Motor neuron (in vitro differentiated cells): ENCODE measurements around the gene GBP3. TPM values are rescaled to one million over a fixed set of nuclear protein-coding genes. Genes with fewer than 3 reads are reported as not detected.
"Not testable (repeated sequence)": the region's sequence is repeated elsewhere in the genome, so short reads cannot be mapped to it uniquely, and the experiment has no call there.

Source experiments
- ATAC-seq, 8 experiments: fragments of 200-7000 bp; cut with Tn5 transposase; replicated peaks in 6 of 8; 2 replicates each; pipeline ENCODE4 v1.8.0; 2021; ENCODE audit warnings: mild to moderate bottlenecking in 8 of 8, moderate library complexity in 8 of 8
- H3K27ac ChIP-seq, 2 donors: fragments of 250-450 bp; sonication (Bioruptor Pico); 2 replicates each; pipeline ENCODE4 v1.9.0; 2021; ENCODE audit warnings: antibody characterized with exemption in 2 of 2, mild to moderate bottlenecking in 2 of 2, moderate library complexity in 1 of 2
- H3K4me1 ChIP-seq, 2 donors: fragments of 250-450 bp; sonication (Bioruptor Pico); replicated peaks in 1 of 2; 2 replicates each; pipeline ENCODE4 v1.6.1; 2021; ENCODE audit warnings: antibody characterized with exemption in 2 of 2, mild to moderate bottlenecking in 2 of 2, moderate library complexity in 1 of 2
- H3K4me3 ChIP-seq, 5 donors: fragments of 250-450 bp; sonication (Bioruptor Pico); 2 replicates each; pipeline ENCODE4 v1.9.0; 2021; ENCODE audit warnings: antibody characterized with exemption in 5 of 5, mild to moderate bottlenecking in 5 of 5, moderate library complexity in 4 of 5
- WGBS, 10 experiments: fragments of 450-650 bp; shearing (Covaris generic); methylation state at CpG; one replicate each; pipeline ENCODE4 v1.0.0; 2022; 5-methylcytosine and 5-hydroxymethylcytosine counted together
- in situ Hi-C, 9 experiments: fragments of 400-800 bp; cut with MboI; loops; one replicate each; pipeline ENCODE4 v1.15.0; 2021; ENCODE audit warnings: low sequenced_read_pairs in 9 of 9, low pct_unique_long_range_greater_than_20kb in 2 of 9; ENCODE audit not compliant: unreplicated experiment in 9 of 9
- total RNA-seq, 8 experiments: library from RNA; unstranded; fragments of 300-600 nt; gene quantifications; 2 replicates each; pipeline versions ENCODE4 v1.2.3 to v1.2.4, GENCODE V29; 2022

Gene GBP3
- total RNA-seq, 8 experiments from 2014 or later: 0.09 to 44.5 (median 1.8) TPM

DNA sequence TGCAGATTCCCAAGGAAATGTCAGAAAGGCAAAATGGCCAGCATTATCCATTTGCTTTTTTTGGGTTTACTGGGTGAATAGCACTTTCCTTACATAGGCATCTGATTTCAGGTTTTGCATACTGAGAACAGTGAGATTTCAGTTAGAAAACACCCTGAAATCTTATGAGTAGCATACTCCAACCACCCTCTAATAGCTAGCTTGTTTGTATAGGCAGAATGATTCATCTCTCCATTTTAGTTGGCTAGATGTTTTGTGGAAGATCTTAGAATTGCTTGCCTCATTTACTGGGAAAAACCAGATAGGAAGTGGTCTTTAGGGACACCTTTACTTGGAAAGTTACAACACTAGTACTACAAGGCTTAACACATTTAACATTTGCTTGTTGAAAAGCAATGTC, 40.6 kb downstream of the GBP3 start:
- no peak for ATAC-seq
- in situ Hi-C loops: no loop called here
- Histone ChIP-seq H3K4me3 (no peak overlapping the region), H3K27ac (no peak overlapping the region), H3K4me1 (peaks cover 0 to 13% of the 10 kb centered on the region in 2 donors)

GRCh38 chr1:88981506-88981905, 41.2 kb downstream of the GBP3 start:
- H3K27ac ChIP-seq, H3K4me3 ChIP-seq, ATAC-seq, in situ Hi-C loops: not testable (repeated sequence)
- 78 to 100% (median 98%) methylated on average over 1 to 2 of the region's 2 CpGs for WGBS, 10 experiments
- H3K4me1 ChIP-seq: peaks cover 0 to 13% of the 10 kb centered on the region in 2 donors

GRCh38 chr1:88980870-88981269, 41.8 kb downstream of the GBP3 start:
- H3K4me3 ChIP-seq: no peak overlapping the region
- in situ Hi-C loops: no loop called here
- peaks cover 0 to 13% of the 10 kb centered on the region in 2 donors for H3K4me1 ChIP-seq
- no peak overlapping the region for H3K27ac ChIP-seq
- 25 to 100% (median 91%) methylated on average over 1 of the region's 1 CpG; no CpG with 5 or more reads in 1 of the 10 experiments for WGBS, 10 experiments
- no peak for ATAC-seq

DNA sequence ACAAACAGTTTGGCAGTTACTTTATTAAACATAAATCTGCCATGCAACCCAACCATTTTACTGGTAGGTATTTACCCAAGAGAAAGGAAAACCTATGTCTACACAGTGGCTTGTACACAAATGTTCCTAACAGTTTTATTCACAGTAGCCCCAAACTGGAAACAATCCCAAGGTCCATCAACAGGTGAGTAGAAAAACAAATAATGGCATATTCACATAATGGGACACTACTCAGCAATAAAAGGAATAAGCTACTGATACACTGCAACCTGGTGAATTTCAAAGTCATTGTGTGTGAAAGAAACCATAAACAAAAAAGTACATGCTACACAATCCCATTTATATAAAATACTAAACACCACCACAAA, 42.9 kb downstream of the GBP3 start:
- in situ Hi-C loops: no loop called here
- peaks cover 0 to 4% of the 10 kb centered on the region in 2 donors for H3K4me1 ChIP-seq

DNA sequence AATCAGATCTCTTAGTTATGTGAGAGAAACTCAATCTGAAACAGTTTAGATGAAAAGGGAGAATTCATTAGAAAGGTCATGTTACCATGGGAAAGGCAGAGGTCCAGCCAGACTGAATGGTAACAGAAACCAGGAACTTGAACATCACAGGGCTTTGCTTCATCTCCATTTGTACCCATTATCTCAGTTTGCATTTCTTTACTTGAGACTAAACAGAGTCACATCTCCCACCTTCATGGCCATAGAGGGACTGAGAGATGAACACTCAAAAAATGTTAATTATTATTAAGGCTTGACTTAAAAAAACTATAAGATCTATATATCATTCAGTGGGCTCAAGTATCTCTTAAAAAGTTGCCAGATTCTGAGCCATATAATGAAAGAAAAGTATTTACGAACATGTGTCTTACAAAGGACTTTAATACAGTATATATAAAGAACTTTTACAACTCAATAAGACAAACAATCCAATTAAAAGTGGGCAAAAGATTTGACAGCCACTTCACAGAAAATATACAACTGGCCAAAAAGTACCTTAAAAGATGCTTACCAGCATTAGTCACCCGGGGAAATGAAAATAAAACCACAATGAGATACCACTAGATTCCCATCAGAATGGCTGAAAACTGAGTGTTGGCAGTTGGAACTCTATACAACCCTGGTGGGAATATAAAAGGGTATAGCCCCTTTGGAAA, 43.5 kb downstream of the GBP3 start:
- in situ Hi-C loops: no loop called here
- Histone ChIP-seq H3K27ac (no peak overlapping the region), H3K4me3 (no peak overlapping the region), H3K4me1 (no peaks in the 10 kb centered on the region)
- no peak for ATAC-seq
- 60 to 100% (median 98%) methylated on average over 1 to 2 of the region's 2 CpGs for WGBS, 10 experiments

More for the DNA sequence above, 42.9 kb downstream of the GBP3 start:
- H3K4me3 ChIP-seq: no peak overlapping the region
- no peak for ATAC-seq
- H3K27ac ChIP-seq: no peak overlapping the region

DNA sequence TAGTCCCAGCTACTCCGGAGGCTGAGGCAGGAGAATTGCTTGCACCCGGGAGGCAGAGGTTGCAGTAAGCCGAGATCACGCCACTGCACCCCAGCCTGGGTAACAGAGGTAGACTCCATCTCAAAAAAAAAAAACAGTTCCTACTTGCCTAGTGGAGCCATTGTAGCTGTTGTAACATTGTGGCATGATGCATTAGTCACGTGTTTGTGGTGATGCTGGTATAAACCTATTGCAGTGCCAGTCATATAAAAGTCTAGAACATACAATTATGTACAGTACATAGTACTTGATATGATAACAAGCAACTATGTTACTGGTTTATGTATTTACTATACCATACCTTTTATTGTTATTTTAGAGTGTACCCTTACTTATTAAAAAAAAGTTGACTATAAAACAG, 46.4 kb downstream of the GBP3 start:
- Histone ChIP-seq H3K27ac (no peak overlapping the region), H3K4me3 (no peak overlapping the region), H3K4me1 (no peaks in the 10 kb centered on the region)
- WGBS, 10 experiments: 97 to 100% (median 100%) methylated on average over 1 to 5 of the region's 5 CpGs; no CpG with 5 or more reads in 2 of the 10 experiments
- ATAC-seq: no peak
- in situ Hi-C loops: no loop called here

DNA sequence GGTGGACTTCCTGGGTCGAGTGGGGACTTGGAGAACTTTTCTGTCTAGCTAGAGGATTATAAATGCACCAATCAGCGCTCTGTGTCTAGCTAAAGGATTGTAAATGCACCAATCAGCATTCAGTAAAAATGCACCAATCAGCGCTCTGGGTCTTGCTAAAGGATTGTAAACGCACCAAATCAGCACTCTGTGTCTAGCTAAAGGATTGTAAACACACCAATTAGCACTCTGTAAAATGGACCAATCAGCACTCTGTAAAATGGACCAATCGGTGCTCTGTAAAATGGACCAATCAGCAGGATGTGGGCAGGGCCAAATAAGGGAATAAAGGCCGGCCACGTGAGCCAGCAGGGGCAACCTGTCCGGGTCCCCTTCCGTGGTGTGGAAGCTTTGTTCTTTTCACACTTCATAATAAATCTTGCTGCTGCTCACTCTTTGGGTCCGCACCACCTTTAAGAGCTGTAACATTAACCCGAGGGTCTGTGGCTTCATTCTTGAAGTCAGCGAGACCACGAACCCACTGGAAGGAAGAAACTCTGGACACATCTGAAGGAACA, 48.0 kb downstream of the GBP3 start:
- ATAC-seq, in situ Hi-C loops, H3K27ac ChIP-seq, H3K4me3 ChIP-seq, H3K4me1 ChIP-seq: not testable (repeated sequence)
- WGBS, 10 experiments: 75 to 100% (median 95%) methylated on average over 2 to 13 of the region's 13 CpGs

DNA sequence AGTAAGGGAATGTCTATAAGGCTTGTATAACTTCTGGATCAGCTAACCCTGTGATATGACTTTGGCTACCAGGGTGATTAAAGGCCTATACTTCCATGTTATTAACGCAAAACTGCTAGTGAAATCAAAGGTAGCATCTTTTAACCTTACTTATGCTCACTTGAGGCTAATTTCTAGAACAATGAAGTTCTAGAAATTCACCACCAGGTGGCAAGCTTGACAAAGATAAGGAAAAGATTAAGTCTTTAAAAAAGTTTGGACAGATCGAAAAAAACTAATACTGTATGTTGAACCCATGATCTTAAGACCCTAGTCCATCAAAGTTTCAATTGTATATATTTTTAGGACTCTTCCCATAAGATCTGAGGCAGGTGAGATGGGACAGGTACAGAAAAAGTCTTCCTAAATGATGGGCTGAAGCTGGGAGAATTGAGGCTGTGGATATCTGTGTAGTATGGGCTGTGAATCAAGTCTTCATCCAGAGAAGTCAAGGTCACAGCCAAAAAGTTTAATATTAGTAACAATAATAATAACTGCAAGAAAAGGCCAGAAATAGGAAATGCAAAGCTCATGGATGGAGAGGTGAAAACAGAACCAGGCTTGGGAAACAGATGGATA, 49.0 kb downstream of the GBP3 start:
- no peak overlapping the region for H3K27ac ChIP-seq
- no peak overlapping the region for H3K4me3 ChIP-seq
- no peaks in the 10 kb centered on the region for H3K4me1 ChIP-seq
- in situ Hi-C loops: no loop called here
- 20 to 93% (median 80%) methylated on average over 1 to 2 of the region's 2 CpGs; no CpG with 5 or more reads in 1 of the 10 experiments for WGBS, 10 experiments
- peak in 3 of 8 experiments; percentile 39 to 52 (median 47) for ATAC-seq

DNA sequence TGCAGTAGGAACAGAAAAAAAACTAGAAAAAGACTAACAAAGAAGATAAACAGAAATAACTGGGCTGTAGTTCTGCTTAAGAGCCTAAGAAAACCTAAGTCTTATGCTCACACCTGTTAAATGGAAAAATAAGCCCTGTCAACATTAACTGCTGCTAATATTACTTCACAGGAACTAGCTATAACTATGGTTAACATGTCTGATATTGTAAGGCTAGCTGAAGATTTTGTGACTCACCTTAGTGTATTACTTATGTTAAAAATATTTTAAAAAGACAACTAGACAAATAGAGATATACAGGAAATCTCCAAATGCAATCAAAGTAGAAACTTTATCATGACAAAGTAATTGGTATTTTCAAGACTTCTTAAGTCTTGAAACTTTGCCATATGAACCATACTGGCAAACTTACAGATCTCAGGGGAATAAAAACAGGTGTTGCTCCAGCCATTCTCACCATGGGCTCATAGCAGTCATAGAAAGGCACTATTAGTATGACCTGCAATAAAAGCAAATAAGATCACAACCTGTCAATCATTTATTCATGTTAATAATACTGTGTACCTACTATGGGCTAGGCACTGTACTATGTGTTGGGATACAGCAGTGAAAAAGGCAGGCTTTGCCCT, 60.9 kb downstream of the GBP3 start:
- no peak for ATAC-seq
- in situ Hi-C loops: no loop called here
- no peaks in the 10 kb centered on the region for H3K4me1 ChIP-seq

DNA sequence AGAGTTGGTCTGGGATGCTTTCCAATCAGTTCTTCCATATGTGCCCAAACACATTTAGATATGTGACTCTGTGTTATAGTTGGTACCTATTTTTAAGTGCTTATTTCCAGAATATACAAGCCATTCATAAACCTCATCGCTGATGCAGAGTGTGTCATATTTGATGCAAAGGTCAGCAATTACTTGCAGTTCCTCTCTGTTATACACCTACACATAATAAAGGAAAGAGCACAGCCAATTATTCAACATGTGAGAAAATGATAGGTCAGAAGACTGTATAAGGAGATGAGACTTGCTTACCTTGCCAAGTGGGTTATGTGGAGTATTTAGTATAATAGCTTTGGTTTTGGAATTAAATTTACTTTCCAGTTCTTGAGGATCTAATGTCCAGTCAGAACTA, 61.6 kb downstream of the GBP3 start:
- ATAC-seq: no peak
- H3K27ac ChIP-seq: no peak overlapping the region
- in situ Hi-C loops: no loop called here
- H3K4me1 ChIP-seq: no peaks in the 10 kb centered on the region
- 33 to 100% (median 92%) methylated on average over 1 of the region's 1 CpG; no CpG with 5 or more reads in 2 of the 10 experiments for WGBS, 10 experiments
- H3K4me3 ChIP-seq: no peak overlapping the region

More for the DNA sequence above, 60.9 kb downstream of the GBP3 start:
- Histone ChIP-seq H3K4me3 (no peak overlapping the region), H3K27ac (no peak overlapping the region)

Other genes starting within 250 kb of the GBP3 start
- 10 to 100 TPM; 37.5 to 65.6 (median 50.1) TPM for gene GTF2B, start 131.3 kb downstream of the GBP3 start, total RNA-seq
- 10 to 100 TPM; 23.2 to 67.7 (median 37.8) TPM for gene KYAT3, start 30.2 kb downstream of the GBP3 start, total RNA-seq
- gene RBMXL1, start 30.2 kb downstream of the GBP3 start, total RNA-seq: 10 to 100 TPM in 7 of 8 experiments, 1 to 10 TPM in 1; 8.6 to 26.1 (median 15.9) TPM
- gene GBP1, start 42.3 kb upstream of the GBP3 start, total RNA-seq: 10 to 100 TPM in 4 of 8 experiments, 1 to 10 TPM in 1, under 1 TPM in 3; 0.11 to 32.3 (median 9.5) TPM
- 10 to 100 TPM in 1 of 8 experiments, 1 to 10 TPM in 3, under 1 TPM in 4; 0.05 to 44.7 (median 2.6) TPM for gene GBP2, start 103.2 kb upstream of the GBP3 start, total RNA-seq
- under 1 TPM in 1 of 8 experiments, not detected in 7; 0.19 TPM for gene GBP7, start 153.1 kb upstream of the GBP3 start, total RNA-seq
- gene GBP4, start 176.1 kb upstream of the GBP3 start, total RNA-seq: 1 to 10 TPM in 2 of 8 experiments, under 1 TPM in 5, not detected in 1; 0.21 to 1.9 (median 0.40) TPM
- 1 to 10 TPM in 2 of 8 experiments, under 1 TPM in 5, not detected in 1; under 0.01 to 2.5 (median 0.47) TPM for gene GBP5, start 250.0 kb upstream of the GBP3 start, total RNA-seq